HG03521 (cell line): ENCODE data around the gene RUSC2.
"Not testable (repeated sequence)": the region's sequence is repeated elsewhere in the genome, so short reads cannot be mapped to it uniquely, and the experiment has no call there.

Experiments
- ATAC-seq: cut with Tn5 transposase; IDR thresholded peaks from one replicate; pipeline ENCODE4 v1.9.1; 2021; ENCODE audit warnings: mild to moderate bottlenecking, moderate library complexity; ENCODE audit not compliant: unreplicated experiment

Gene RUSC2

GRCh38 chr9:35493119-35493518, 3.2 kb downstream of the RUSC2 start:
- not testable (repeated sequence) for ATAC-seq

GRCh38 chr9:35495984-35496383, 6.1 kb downstream of the RUSC2 start:
- ATAC-seq = no peak

DNA sequence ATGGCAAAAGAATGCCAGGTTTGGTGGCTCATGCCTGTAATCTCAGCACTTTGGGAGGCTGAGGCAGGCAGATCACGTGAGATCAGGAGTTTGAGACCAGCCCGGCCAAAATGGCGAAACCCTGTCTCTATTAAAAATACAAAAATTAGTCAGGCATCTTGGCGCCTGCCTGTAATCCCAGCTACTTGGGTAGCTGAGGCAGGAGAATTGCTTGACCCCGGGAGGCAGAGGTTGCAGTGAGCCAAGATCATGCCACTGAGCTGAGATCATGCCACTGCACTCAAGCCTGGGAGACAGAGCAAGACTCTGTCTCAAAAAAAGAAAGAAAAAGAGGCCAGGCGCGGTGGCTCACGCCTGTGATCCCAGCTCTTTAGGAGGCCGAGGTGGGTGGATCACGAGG, 8.3 kb downstream of the RUSC2 start:
- not testable (repeated sequence) for ATAC-seq

DNA sequence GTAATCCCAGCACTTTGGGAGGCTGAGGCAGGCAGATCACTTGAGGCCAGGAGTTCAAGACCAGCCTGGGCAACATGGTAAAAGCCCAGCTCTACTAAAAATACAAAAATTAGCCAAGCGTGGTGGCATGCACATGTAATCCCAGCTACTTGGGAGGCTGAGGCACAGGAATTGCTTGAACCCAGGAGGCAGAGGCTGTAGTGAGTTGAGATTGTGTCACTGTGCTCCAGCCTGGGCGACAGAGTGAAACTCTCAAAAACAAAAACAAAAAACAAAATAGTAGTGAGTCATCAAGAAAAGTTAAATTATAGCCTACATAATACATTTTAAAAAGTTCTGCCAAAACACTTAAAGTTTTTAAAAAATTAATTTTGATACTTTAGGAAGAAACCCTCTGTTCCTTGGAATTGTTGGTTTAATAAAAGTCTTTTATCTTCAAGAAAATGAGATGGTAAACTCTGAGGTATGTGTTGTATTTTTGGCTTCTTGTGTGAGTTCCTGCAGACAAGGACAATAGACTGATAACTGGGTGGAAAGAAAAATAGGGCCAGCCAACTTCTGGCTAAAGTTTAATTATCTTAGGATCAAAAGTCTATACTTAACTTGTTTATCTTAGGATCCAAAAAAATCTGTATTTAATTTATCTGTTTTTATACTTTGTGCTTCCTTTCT, 9.3 kb downstream of the RUSC2 start:
- no peak for ATAC-seq

- no peak for ATAC-seq
These were observed 9.8 kb downstream of the RUSC2 start for GRCh38 chr9:35499701-35500030.

DNA sequence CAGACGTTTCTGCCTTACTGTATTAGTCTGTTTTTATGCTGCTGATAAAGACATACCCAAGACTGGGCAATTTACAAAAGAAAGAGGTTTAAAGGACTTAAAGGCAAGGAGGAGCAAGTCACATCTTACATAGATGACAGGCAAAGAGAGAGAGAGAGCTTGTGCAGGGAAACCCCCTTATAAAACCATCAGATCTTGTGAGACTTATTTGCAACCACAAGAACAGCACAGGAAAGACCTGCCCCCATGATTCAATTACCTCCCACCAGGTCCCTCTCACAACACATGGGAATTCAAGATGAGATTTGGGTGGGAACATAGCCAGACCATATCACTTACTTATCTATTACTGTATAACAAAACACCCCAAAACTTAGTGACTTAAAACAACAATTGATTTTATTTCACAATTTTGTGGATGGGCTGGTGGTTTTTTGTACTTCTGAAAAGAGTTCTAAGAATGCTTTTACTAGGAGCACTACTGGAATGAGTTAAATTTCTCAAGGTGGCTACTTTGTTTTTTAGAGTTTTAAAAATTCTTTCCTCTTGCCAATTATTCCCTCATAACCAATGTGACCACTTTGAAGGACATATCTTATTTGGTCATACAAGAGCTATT, 10.3 kb downstream of the RUSC2 start:
- no peak for ATAC-seq

GRCh38 chr9:35501946-35502345, 12.0 kb downstream of the RUSC2 start:
- no peak for ATAC-seq

DNA sequence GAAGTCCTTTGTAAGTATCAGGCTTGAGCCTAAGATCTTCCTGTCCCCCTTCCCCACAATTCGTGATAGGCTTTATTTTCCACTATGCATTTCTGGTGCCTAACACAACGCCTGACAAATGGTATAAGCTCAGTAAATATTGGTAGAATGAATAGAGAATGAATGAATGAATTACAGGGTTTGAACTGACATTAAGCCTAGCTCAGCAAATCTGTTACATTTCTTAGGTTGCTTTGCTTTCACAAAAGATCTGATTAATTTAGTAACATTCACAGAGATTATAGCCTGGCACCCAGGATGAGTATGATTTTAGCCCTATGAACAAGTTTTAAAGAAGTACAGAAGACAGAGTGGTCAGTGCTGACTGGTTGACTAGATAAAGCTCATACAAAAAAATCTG, 16.4 kb downstream of the RUSC2 start:
- ATAC-seq = no peak

- ATAC-seq = no peak
These were observed 18.2 kb downstream of the RUSC2 start for GRCh38 chr9:35508069-35508468.

DNA sequence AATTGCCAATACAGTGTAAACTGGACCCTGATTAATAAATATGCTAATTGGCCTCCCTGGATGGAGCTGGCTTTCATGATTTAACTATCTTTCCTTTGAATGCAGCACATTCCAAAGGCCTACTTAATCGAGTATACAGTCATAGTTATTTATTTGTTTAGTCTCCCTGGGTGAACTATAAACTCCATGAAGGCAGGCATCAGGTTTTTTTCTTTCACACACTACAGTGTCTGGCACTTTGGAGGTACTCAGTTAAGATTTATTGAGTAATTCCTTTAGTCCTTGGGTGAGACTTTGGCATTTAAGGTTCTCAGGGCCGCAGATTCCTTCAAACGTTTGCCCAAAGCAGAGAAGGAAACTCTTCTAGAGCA, 20.5 kb downstream of the RUSC2 start:
- ATAC-seq = no peak

DNA sequence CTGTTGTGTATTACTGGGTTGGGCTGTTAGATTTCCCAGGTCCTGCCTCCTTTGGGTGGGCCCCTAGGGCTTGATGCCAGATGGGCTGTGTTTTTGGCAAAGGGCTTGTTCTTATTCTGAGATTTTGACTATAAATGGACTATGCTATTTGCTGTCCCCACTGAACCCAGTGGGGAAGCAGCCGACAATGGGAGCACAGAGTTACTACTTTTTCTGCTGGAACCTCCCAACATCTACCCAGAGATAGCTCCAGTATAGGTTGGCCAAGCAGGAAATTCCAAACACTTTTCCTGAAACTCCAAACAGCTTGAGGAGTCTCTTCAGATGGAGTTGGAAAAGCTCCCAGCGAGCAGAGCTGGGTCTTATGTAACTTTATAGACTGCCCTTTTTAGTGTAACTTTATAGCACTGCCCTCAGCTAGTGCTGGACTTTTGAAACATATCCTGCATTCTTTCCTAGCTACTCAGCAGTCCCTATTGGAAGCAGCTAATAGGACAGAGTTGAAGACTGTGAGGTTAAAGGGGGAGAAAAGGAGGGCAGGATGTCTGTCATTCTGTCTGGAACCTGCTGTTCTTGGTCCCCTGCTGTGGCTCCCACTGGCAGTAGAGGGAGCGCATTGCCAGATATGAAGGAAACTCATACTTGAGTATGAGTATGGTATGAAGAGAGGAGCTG, 21.0 kb downstream of the RUSC2 start:
- ATAC-seq = no peak

GRCh38 chr9:35511453-35511852, 21.5 kb downstream of the RUSC2 start:
- ATAC-seq = no peak

DNA sequence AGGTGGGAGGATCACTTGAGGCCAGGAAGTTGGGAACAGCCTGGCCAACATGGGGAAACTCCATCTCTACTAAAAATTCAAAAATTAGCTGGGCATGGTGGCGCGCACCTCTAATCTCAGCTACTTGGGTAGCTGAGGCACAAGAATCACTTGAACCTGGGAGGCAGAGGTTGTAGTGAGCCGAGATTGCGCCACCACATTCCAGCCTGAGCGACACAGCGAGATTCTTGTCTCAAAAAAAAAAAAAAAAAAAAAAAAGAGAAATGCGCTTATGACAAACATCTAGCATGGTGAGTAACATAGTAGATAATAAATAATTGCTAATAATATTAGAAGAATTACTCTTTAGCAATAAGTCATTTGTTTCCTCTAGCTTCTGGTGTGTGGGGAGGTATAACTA, 25.9 kb downstream of the RUSC2 start:
- ATAC-seq = no peak

DNA sequence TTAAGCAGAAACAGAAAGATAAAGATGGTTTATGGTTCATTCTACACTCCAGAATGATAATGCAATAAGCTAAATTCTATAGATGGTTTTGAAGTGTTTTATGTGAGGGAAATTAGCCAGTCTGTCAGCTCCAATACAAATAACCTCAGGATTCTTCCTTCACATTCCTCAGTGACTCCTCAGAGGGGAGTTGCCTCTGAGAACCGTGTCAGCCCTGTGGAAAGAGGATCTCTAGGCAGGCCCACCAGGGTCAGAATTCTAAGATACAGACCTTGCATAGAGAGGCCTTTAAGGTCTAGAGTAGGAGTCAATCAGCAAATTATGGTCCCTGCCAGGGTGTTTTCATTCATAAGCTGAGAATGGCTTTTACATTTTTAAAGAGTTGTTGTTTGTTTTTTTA, 26.6 kb downstream of the RUSC2 start:
- ATAC-seq = no peak

DNA sequence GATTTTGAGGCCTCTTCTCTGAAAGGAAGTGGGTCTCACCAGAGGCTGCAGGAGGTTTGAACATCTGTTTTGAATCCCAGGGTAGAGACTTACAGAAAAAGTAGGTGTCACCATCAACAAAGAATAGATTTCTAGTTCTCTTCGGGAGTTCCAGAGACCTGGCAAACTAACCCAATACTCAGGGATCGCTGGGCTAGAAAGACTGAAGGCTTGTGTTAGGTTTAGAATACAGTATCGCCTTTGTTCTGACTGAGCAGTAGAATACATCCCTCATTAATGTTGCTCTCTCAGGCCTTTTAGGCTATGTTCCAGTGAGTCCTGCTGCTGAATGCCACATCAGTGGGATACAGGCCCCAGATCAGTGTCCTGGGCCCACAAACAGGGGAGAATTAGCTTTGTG, 27.2 kb downstream of the RUSC2 start:
- ATAC-seq = no peak

GRCh38 chr9:35517552-35518224, 27.8 kb downstream of the RUSC2 start:
- ATAC-seq = no peak

- no peak for ATAC-seq
These were observed 28.4 kb downstream of the RUSC2 start for GRCh38 chr9:35518225-35518821.

GRCh38 chr9:35518981-35519679, 29.2 kb downstream of the RUSC2 start:
- ATAC-seq = no peak

DNA sequence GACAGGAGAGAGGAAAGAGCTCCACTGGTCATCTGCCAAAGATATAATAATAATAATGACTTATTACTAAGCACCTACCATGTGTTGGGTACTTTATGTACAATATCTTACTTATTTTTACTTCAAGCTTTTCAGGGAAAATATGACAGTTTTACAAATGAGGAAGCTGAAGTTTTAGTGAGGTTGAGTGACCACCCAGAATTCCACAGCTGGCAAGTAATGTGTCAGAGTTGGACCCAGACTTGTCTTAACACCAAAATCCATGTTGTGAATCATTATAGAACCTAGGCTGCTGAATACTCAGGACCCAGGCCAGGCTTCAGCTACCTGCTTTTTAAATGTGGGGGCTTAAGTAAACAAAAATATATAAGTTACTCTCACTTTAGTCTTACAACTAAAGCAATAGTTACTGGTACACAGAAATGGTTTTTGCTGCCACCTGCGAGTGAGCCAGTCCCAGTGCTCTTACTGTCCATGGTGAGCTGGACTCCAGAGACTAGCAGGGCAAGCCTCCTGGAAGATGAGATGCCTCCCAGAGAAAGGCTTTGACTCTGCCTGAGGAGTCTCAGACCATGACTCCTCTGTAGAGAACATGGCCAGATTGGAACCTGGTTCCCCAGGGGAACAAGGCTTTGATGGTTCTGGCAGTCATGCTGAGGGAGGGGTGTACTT, 29.9 kb downstream of the RUSC2 start:
- ATAC-seq = no peak

- ATAC-seq = no peak
These were observed 30.4 kb downstream of the RUSC2 start for GRCh38 chr9:35520364-35520710.

DNA sequence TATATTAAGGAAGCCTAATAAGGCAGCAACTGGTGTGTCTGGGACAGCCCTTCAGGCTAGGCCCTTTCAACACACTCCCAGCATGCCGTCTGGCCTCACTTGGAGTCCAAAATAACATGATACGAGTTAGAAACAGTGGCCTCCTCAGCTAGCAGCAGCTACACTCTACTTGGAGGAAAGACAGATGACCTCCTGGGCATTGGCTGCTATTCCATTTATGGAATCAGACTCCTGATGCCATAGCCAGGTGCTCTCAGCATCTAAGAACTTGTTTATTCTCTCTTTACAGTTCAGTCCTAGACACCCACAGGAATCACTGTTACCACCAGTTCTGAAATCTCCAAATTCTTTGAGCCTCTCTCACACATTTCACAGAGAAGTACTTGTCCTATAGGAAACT, 31.8 kb downstream of the RUSC2 start:
- no peak for ATAC-seq
